GM12878 (cell line): ENCODE data around the gene LRIG3. TPM values are rescaled to one million over a fixed set of nuclear protein-coding genes. Genes with fewer than 3 reads are reported as not detected.

Source experiments
- ATAC-seq: fragments of 200-7000 bp; cut with Tn5 transposase; 3 replicates; pipeline ENCODE4 v1.9.1; 2020; ENCODE audit warnings: mild to moderate bottlenecking, moderate library complexity
- BruUV-seq: library from RNA; stranded (reverse); fragments of 400-500 nt; replicated peaks from 2 replicates; lab custom pipeline; 2021; lab: Mats Ljungman, UMichigan
- CTCF ChIA-PET: fragments of 300-600 bp; sonication (Branson Sonifier 250); formaldehyde crosslinking; extraction: SDS; loops from one replicate; lab custom pipeline; 2021; ENCODE audit warnings: inconsistent platforms; lab: Yijun Ruan, JAX
- POLR2A ChIA-PET: fragments of 350-600 bp; formaldehyde crosslinking; extraction: SDS; loops from one replicate; lab custom pipeline; 2021; ENCODE audit warnings: inconsistent platforms; lab: Charles Lee
- RAD21 ChIA-PET: fragments of 300-600 bp; sonication (Branson Sonifier 250); formaldehyde crosslinking; loops from one replicate; lab custom pipeline; 2023; ENCODE audit warnings: antibody characterized with exemption; ENCODE audit not compliant: unreplicated experiment; lab: Charles Lee
- SMC1A ChIA-PET: fragments of 300-600 bp; sonication (Branson Sonifier 250); formaldehyde crosslinking; loops from one replicate; lab custom pipeline; 2023; ENCODE audit not compliant: unreplicated experiment, uncharacterized antibody; lab: Charles Lee
- DNase-seq: peaks from one replicate; pipeline ENCODE4 v3.0.0-alpha.2; 2011; ENCODE audit warnings: low read depth, low spot score
- FAIRE-seq: peaks from 3 replicates; lab custom pipeline; 2011; peaks lifted over from hg19 to GRCh38; lab: Jason Lieb, UNC
- H2AFZ ChIP-seq: 2 replicates; pipeline ENCODE4 v1.6.0; 2011; ENCODE audit warnings: low read depth, low read length, control low read depth; ENCODE audit not compliant: control insufficient read depth
- H3K27ac ChIP-seq: 2 replicates; pipeline ENCODE4 v1.5.1; 2011; ENCODE audit warnings: control low read depth; ENCODE audit not compliant: control insufficient read depth, insufficient read depth
- H3K27me3 ChIP-seq, 2 experiments: replicated peaks in 1 of 2; 2 replicates each; pipeline versions ENCODE4 v1.6.0 to v1.6.1; 2011; ENCODE audit warnings: low read length in 1 of 2; ENCODE audit not compliant: control insufficient read depth in 2 of 2, insufficient read depth in 2 of 2
- H3K36me3 ChIP-seq, 2 experiments: 2 replicates each; pipeline ENCODE4 v1.5.1; 2011; ENCODE audit warnings: low read length in 1 of 2; ENCODE audit not compliant: control insufficient read depth in 2 of 2, insufficient read depth in 2 of 2
- H3K4me1 ChIP-seq: 2 replicates; pipeline ENCODE4 v1.6.1; 2011; ENCODE audit warnings: mild to moderate bottlenecking, low read length, moderate library complexity, mixed read lengths; ENCODE audit not compliant: control insufficient read depth, insufficient read depth
- H3K4me2 ChIP-seq: 2 replicates; pipeline ENCODE4 v1.6.0; 2011; ENCODE audit warnings: control low read depth; ENCODE audit not compliant: control insufficient read depth, insufficient read depth
- H3K4me3 ChIP-seq: fragments of 200-600 bp; sonication (generic); 2 replicates; pipeline ENCODE4 v1.5.1; 2016
- H3K79me2 ChIP-seq: 2 replicates; pipeline ENCODE4 v1.6.0; 2011; ENCODE audit warnings: low read length; ENCODE audit not compliant: control insufficient read depth, insufficient read depth
- H3K9ac ChIP-seq: 2 replicates; pipeline ENCODE4 v1.8.0; 2011; ENCODE audit warnings: low read length, control low read depth, mixed read lengths; ENCODE audit not compliant: control insufficient read depth, insufficient read depth
- H3K9me3 ChIP-seq: replicated peaks from 3 replicates; pipeline ENCODE4 v1.5.1; 2011; ENCODE audit warnings: mild to moderate bottlenecking, low read length; ENCODE audit not compliant: control insufficient read depth, insufficient read depth
- H4K20me1 ChIP-seq: 2 replicates; pipeline ENCODE4 v1.6.0; 2011; ENCODE audit not compliant: control insufficient read depth, insufficient read depth
- BACH1 ChIP-seq: fragments of 450-650 bp; IDR thresholded peaks from 2 replicates; pipeline ENCODE4 v1.6.1; 2017; ENCODE audit warnings: mild to moderate bottlenecking, borderline replicate concordance
- JUNB ChIP-seq: IDR thresholded peaks from 2 replicates; pipeline ENCODE4 v1.6.1; 2016; ENCODE audit warnings: antibody characterized with exemption, mild to moderate bottlenecking
- NFIC ChIP-seq: IDR thresholded peaks from 2 replicates; pipeline ENCODE4 v1.6.1; 2012; ENCODE audit warnings: low read depth, mild to moderate bottlenecking, inconsistent platforms, low read length, moderate library complexity
- POLR2AphosphoS2 ChIP-seq: IDR thresholded peaks from 2 replicates; pipeline ENCODE4 v1.6.1; 2011; ENCODE audit warnings: low read depth, mild to moderate bottlenecking, low read length, improper control_type of control experiment, moderate library complexity
- RUNX3 ChIP-seq: IDR thresholded peaks from 2 replicates; pipeline ENCODE4 v1.6.1; 2012; ENCODE audit warnings: low read length, inconsistent platforms
- WGBS: methylation state at CpG from one replicate; pipeline ENCODE4 v1.1.6; 2016; ENCODE audit warnings: low lambda C conversion rate; ENCODE audit not compliant: insufficient replicate concordance, insufficient coverage; ENCODE audit errors: missing lambda C conversion rate; 5-methylcytosine and 5-hydroxymethylcytosine counted together
- in situ Hi-C: fragments of 300-500 bp; cut with MboI; formaldehyde crosslinking; loops from 9 replicates; pipeline ENCODE4 v1.14.3; 2018; ENCODE audit warnings: mixed read lengths
- intact Hi-C: fragments of 100-400 bp; cut with micrococcal nuclease; formaldehyde crosslinking; loops from one replicate; pipeline ENCODE4 v1.14.2; 2022; ENCODE audit not compliant: unreplicated experiment
- polyA plus RNA-seq, 11 experiments: library from polyadenylated mRNA; depleted of rRNA in 4 of 11; unstranded in 6 of 11; stranded (reverse) in 5 of 11; fragments of >200 nt; fragmentation: Nextera tagmentation in 4 of 11; fragmentation: Illumina TruSeq in 1 of 11; extraction: Ambion mirVana in 4 of 11; extraction: Trizol in 1 of 11; gene quantifications; 1 replicate in 1 of 11; 2 replicates in 10 of 11; pipeline versions ENCODE4 v1.2.1 to v1.2.3, GENCODE V29; 2011 to 2016; ENCODE audit warnings: inconsistent platforms in 2 of 11, missing spikeins in 2 of 11, low read depth in 1 of 11
- total RNA-seq, 4 experiments: library from RNA; depleted of rRNA in 3 of 4; stranded (reverse); fragments of >200 nt in 3 of 4; fragmentation: Illumina TruSeq in 1 of 4; extraction: Trizol in 1 of 4; gene quantifications; 2 replicates each; pipeline versions ENCODE4 v1.2.1 to v1.2.3, GENCODE V29; 2013 to 2021
- TF ChIP-seq, protein P1 (sequence below): fragments of 150-350 bp; IDR thresholded peaks from 2 replicates; pipeline ENCODE4 v1.6.1; 2014; ENCODE audit warnings: mild to moderate bottlenecking, low read depth, low read length

LRIG3 gene
- total and polyA plus RNA-seq, 10 of the 15 experiments (the other 5 are each of a cell fraction or from before 2014, with no cell fraction given): 0.95 to 8.5 (median 5.0) TPM

DNA sequence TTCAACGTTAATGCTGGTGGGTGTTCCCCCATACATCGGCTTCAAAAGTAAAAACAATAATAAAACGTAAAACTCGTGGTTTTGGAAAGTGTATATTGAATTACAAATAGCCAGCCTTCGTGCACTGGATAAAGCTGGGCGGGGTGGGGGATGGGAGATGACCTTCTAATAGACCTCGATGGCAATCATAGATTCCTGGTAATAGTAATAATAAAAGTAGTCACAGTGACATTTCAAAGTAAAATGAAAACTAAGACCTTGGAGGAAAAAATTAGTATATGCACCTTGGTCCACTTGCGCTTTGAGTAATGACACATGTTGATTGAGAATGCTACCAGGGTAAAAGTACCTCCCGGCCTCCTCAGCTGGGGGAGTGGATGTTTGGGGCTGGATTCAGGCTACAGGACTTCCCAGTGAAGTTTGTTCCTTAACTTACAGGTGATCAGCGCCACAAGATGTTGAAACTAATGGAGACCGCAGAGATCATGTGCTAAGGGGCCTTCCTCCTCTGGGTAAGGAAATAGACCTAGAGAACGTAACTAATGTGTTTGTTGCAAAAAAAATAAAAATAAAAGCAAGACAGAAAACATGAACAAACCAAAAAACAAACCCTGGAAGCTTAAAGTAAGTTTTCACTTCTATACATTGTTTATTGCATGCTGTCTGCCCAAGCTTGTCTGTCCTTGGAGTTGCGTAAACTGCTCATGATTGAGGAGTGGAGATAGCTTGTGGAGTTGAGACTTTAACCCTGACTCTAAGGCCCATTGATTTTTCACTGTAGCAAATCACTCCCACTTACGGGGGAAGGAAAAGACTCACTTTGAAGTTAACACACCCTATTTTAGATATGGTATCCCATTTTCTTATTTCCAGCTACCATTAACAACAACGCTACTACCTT lies 907 bp upstream of the LRIG3 start:
- no peaks in the 10 kb centered on the region for H4K20me1 ChIP-seq
- peak overlapping the region; percentile 73; the same call in 1 of the 2 replicates for H3K4me3 ChIP-seq
- ChIA-PET CTCF (interaction anchor here (1.0 to 1.2 kb wide), 2 partner anchors 10 to 11 kb away, joined by 3 read pairs; no protein-coding TSS in a partner anchor), SMC1A (no interaction called here), RAD21 (interaction anchor here (0.8 kb wide), 1 partner anchor 549 kb away, joined by 3 read pairs; no protein-coding TSS in a partner anchor), POLR2A (interaction anchor here (0.6 kb wide), 1 partner anchor 51 kb away, joined by 3 read pairs; no protein-coding TSS in a partner anchor)
- no peak for DNase-seq
- H3K9me3 ChIP-seq: no peaks in the 10 kb centered on the region
- peak overlapping the region; percentile 68; the same call in 1 of the 2 replicates for H3K27ac ChIP-seq
- no peaks in the 10 kb centered on the region for H3K27me3 ChIP-seq
- no peak for TF ChIP-seq BACH1
- peak; percentile 42 for TF ChIP-seq RUNX3
- TF ChIP-seq POLR2AphosphoS2: no peak
- TF ChIP-seq JUNB: peak; percentile 60
- TF ChIP-seq, protein P1, sequence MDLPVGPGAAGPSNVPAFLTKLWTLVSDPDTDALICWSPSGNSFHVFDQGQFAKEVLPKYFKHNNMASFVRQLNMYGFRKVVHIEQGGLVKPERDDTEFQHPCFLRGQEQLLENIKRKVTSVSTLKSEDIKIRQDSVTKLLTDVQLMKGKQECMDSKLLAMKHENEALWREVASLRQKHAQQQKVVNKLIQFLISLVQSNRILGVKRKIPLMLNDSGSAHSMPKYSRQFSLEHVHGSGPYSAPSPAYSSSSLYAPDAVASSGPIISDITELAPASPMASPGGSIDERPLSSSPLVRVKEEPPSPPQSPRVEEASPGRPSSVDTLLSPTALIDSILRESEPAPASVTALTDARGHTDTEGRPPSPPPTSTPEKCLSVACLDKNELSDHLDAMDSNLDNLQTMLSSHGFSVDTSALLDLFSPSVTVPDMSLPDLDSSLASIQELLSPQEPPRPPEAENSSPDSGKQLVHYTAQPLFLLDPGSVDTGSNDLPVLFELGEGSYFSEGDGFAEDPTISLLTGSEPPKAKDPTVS: no peak
- TF ChIP-seq NFIC: peak; percentile 28; the same call in 1 of the 2 replicates
- BruUV-seq: no TSS peak
- in situ Hi-C loops: no loop called here
- peak overlapping the region; percentile 82 for H3K4me2 ChIP-seq
- H3K4me1 ChIP-seq: peaks cover 3% of the 10 kb centered on the region; the same call in 1 of the 2 replicates
- intact Hi-C loops: no loop called here
- H2AFZ ChIP-seq: peak overlapping the region; percentile 90
- ATAC-seq: no peak
- no peaks in the 10 kb centered on the region for H3K36me3 ChIP-seq
- no peak overlapping the region; the same call in 1 of the 2 replicates for H3K9ac ChIP-seq
- 24% methylated on average over 15 of the region's 15 CpGs for WGBS
- no peak for FAIRE-seq
- peaks cover 24% of the 10 kb centered on the region for H3K79me2 ChIP-seq
